Keratinocyte (primary cell): ENCODE data around the gene SHISA7. TPM values are rescaled to one million over a fixed set of nuclear protein-coding genes. Genes with fewer than 3 reads are reported as not detected.

Experiments used
- DNase-seq: peaks from one replicate; pipeline ENCODE4 v3.0.0-alpha.2; 2011; ENCODE audit warnings: low read depth, missing footprints, low spot score
- FAIRE-seq: peaks from 2 replicates; lab custom pipeline; 2011; peaks lifted over from hg19 to GRCh38; lab: Jason Lieb, UNC
- H2AFZ ChIP-seq: 2 replicates; pipeline ENCODE4 v1.6.0; 2012; ENCODE audit warnings: low read length, control low read depth, inconsistent platforms; ENCODE audit not compliant: control insufficient read depth
- H3K27ac ChIP-seq: 2 replicates; pipeline ENCODE4 v1.5.1; 2011; ENCODE audit warnings: low read length; ENCODE audit not compliant: control insufficient read depth, insufficient read depth
- H3K27me3 ChIP-seq: 3 replicates; pipeline ENCODE4 v1.6.0; 2011; ENCODE audit warnings: low read length; ENCODE audit not compliant: control insufficient read depth, insufficient read depth; ENCODE audit errors: extremely low read depth
- H3K36me3 ChIP-seq, 2 experiments: 2 replicates in 1 of 2; 3 replicates in 1 of 2; pipeline ENCODE4 v1.5.1; 2011; ENCODE audit warnings: low read length in 2 of 2, mild to moderate bottlenecking in 1 of 2; ENCODE audit not compliant: control insufficient read depth in 2 of 2, insufficient read depth in 2 of 2; ENCODE audit errors: extremely low read depth in 1 of 2
- H3K4me1 ChIP-seq: 3 replicates; pipeline ENCODE4 v1.5.1; 2011; ENCODE audit warnings: low read length; ENCODE audit not compliant: control insufficient read depth, insufficient read depth; ENCODE audit errors: extremely low read depth
- H3K4me2 ChIP-seq: 3 replicates; pipeline ENCODE4 v1.6.0; 2011; ENCODE audit warnings: low read depth, low read length; ENCODE audit not compliant: control insufficient read depth, insufficient read depth; ENCODE audit errors: extremely low read depth
- H3K4me3 ChIP-seq, 3 experiments: fragments of 200-600 bp in 1 of 3; sonication (generic) in 1 of 3; 2 replicates in 2 of 3; 3 replicates in 1 of 3; pipeline ENCODE4 v1.5.1; 2011 to 2016; ENCODE audit warnings: low read length in 3 of 3, mild to moderate bottlenecking in 3 of 3, control low read depth in 2 of 3, inconsistent platforms in 1 of 3, low read depth in 1 of 3, mixed read lengths in 1 of 3, mixed run types in 1 of 3, moderate library complexity in 1 of 3; ENCODE audit not compliant: control insufficient read depth in 2 of 3, insufficient read depth in 2 of 3; ENCODE audit errors: extremely low read depth in 1 of 3
- H3K79me2 ChIP-seq: 2 replicates; pipeline ENCODE4 v1.6.0; 2012; ENCODE audit warnings: low read length; ENCODE audit not compliant: control insufficient read depth, insufficient read depth
- H3K9ac ChIP-seq: 3 replicates; pipeline ENCODE4 v1.6.0; 2011; ENCODE audit warnings: low read length; ENCODE audit not compliant: control insufficient read depth, insufficient read depth; ENCODE audit errors: extremely low read depth
- H3K9me1 ChIP-seq: 3 replicates; pipeline ENCODE4 v1.6.0; 2011; ENCODE audit warnings: low read length; ENCODE audit not compliant: control insufficient read depth, insufficient read depth; ENCODE audit errors: extremely low read depth
- H3K9me3 ChIP-seq: 2 replicates; pipeline ENCODE4 v1.5.1; 2012; ENCODE audit warnings: low read depth, low read length; ENCODE audit not compliant: control insufficient read depth
- H4K20me1 ChIP-seq: 3 replicates; pipeline ENCODE4 v1.6.0; 2011; ENCODE audit warnings: low read length; ENCODE audit not compliant: control insufficient read depth, insufficient read depth; ENCODE audit errors: extremely low read depth
- EZH2 ChIP-seq: IDR thresholded peaks from one replicate; pipeline ENCODE4 v1.6.1; 2012; ENCODE audit warnings: inconsistent platforms, mild to moderate bottlenecking, low read length, moderate library complexity
- dilution Hi-C: fragments of 300-500 bp; cut with MboI; formaldehyde crosslinking; loops from one replicate; pipeline ENCODE4 v1.7.0; 2020; ENCODE audit warnings: low sequenced_read_pairs; ENCODE audit not compliant: extremely low pct_ligation_motif_present
- polyA plus RNA-seq, 5 experiments: library from polyadenylated mRNA; depleted of rRNA in 3 of 5; stranded (reverse) in 3 of 5; stranded (forward) in 1 of 5; unstranded in 1 of 5; fragments of >200 nt; gene quantifications; 1 replicate in 1 of 5; 2 replicates in 3 of 5; 3 replicates in 1 of 5; pipeline versions ENCODE4 v1.2.1 to v1.2.3, GENCODE V29; 2011 to 2012; ENCODE audit warnings: missing spikeins in 2 of 5, low read depth in 1 of 5, low replicate concordance in 1 of 5
- TF ChIP-seq, protein P1 (sequence below), 3 experiments: IDR thresholded peaks in 1 of 3; conservative IDR thresholded peaks in 1 of 3; optimal IDR thresholded peaks in 1 of 3; 2 replicates in 2 of 3; 3 replicates in 1 of 3; pipeline versions ENCODE3 to v1.5.1; 2011; ENCODE audit warnings: low read length in 3 of 3, mild to moderate bottlenecking in 3 of 3, moderate library complexity in 2 of 3, control low read depth in 1 of 3, inconsistent platforms in 1 of 3; ENCODE audit not compliant: insufficient read depth in 2 of 3; ENCODE audit errors: extremely low read depth in 1 of 3

SHISA7 gene
- polyA plus RNA-seq, 1 donor (not counting 4 experiments of a cell fraction or from before 2014, with no cell fraction given), result not detected

DNA sequence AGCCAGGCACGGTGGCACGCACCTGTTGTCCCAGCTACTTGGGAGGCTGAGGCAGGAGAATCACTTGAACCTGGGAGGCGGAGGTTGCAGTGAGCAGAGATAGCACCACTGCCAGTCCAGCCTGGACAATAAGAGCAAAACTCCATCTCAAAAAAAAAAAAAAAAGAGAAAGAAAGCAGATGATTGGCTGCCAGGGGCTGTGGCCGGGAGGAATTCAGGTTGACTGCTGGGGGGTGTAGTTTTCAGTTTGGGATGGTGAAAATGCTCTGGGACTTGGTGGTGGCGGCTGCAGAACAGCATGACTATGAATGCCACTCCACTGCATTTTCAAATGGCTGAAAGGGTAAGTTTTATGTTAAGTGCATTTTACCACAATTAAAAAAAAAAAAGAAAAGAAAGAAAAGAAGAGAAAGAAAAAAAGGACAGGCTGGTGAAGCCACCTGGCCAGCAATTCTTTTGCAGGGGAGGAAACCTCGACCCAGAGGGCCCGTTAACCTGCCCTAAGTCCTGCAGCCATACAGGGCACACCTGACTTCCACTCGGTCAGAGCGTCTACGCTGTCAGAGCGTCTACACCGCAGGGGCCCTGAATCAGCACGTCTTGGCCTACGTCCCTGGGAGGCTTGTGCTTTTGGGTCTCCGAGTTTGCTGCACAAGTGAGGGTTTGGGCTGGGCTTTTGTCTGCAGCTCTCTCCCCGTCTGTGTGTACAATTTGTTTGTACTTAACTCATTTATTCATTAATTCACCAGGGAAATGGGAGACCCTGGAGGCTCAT is 14.8 kb upstream of the SHISA7 start:
- no peak overlapping the region for H3K4me3 ChIP-seq
- no peaks in the 10 kb centered on the region for H3K27me3 ChIP-seq
- DNase-seq (no peak), FAIRE-seq (no peak)
- H4K20me1 ChIP-seq, result peaks cover 2% of the 10 kb centered on the region
- no peaks in the 10 kb centered on the region for H3K79me2 ChIP-seq
- TF ChIP-seq EZH2, result no peak
- TF ChIP-seq, protein P1, sequence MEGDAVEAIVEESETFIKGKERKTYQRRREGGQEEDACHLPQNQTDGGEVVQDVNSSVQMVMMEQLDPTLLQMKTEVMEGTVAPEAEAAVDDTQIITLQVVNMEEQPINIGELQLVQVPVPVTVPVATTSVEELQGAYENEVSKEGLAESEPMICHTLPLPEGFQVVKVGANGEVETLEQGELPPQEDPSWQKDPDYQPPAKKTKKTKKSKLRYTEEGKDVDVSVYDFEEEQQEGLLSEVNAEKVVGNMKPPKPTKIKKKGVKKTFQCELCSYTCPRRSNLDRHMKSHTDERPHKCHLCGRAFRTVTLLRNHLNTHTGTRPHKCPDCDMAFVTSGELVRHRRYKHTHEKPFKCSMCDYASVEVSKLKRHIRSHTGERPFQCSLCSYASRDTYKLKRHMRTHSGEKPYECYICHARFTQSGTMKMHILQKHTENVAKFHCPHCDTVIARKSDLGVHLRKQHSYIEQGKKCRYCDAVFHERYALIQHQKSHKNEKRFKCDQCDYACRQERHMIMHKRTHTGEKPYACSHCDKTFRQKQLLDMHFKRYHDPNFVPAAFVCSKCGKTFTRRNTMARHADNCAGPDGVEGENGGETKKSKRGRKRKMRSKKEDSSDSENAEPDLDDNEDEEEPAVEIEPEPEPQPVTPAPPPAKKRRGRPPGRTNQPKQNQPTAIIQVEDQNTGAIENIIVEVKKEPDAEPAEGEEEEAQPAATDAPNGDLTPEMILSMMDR (optimal IDR thresholded peaks at IDR 0.05 in 1 of 3, IDR thresholded peaks at IDR 0.05 in 1 of 3, conservative IDR thresholded peaks at IDR 0.05 in 1 of 3; ENCODE audit: extremely low read depth in 1 of 3, insufficient read depth in 2 of 3, low read length in 3 of 3), result no peak
- H3K9me3 ChIP-seq, result no peaks in the 10 kb centered on the region
- H3K9me1 ChIP-seq, result no peaks in the 10 kb centered on the region
- H3K4me1 ChIP-seq, result peaks cover 9% of the 10 kb centered on the region
- no peak overlapping the region for H3K4me2 ChIP-seq
- no peak overlapping the region for H2AFZ ChIP-seq
- dilution Hi-C loops, result no loop called here
- H3K36me3 ChIP-seq, result peaks cover 0 to 3% of the 10 kb centered on the region in 2 experiments
- H3K27ac ChIP-seq, result no peak overlapping the region
- H3K9ac ChIP-seq, result no peak overlapping the region

DNA sequence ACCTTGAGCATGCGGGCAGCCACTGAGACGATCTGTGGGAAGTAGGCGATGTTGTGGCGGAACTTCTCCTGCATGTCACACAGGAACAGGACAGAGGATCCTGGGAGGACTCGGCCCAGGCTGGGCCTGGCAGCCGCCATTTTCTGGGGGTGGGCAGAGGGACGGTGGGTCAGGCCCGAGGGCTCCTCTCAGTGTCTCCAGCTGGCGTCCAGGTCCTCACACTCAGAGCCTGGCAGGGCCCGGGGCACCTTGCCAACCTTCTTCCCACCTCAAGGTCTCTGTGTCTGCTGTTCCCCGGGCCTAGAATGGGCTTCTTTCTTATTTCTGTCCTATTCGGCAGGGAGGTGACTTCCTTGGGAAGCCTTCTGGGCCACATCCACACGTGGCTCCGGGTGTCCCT is 13.2 kb upstream of the SHISA7 start:
- DNase-seq, result no peak
- Histone ChIP-seq H3K27ac (no peak overlapping the region), H3K4me3 (no peak overlapping the region), H2AFZ (no peak overlapping the region), H3K9ac (no peak overlapping the region), H3K4me2 (no peak overlapping the region), H3K79me2 (no peaks in the 10 kb centered on the region), H3K9me3 (no peaks in the 10 kb centered on the region), H3K36me3 (peaks cover 0 to 3% of the 10 kb centered on the region in 2 experiments), H3K4me1 (peaks cover 3% of the 10 kb centered on the region), H3K9me1 (no peaks in the 10 kb centered on the region), H4K20me1 (peaks cover 2% of the 10 kb centered on the region), H3K27me3 (peaks cover 13% of the 10 kb centered on the region)
- dilution Hi-C loops, result no loop called here
- TF ChIP-seq EZH2, result no peak
- TF ChIP-seq, protein P1 (optimal IDR thresholded peaks at IDR 0.05 in 1 of 3, IDR thresholded peaks at IDR 0.05 in 1 of 3, conservative IDR thresholded peaks at IDR 0.05 in 1 of 3; ENCODE audit: extremely low read depth in 1 of 3, insufficient read depth in 2 of 3, low read length in 3 of 3), result no peak
- no peak for FAIRE-seq
